ENCODE results near the gene TMEM82. TPM values are rescaled to one million over a fixed set of nuclear protein-coding genes. Genes with fewer than 3 reads are reported as not detected.

TMEM82 gene
- total RNA-seq, 2 donors from 2014 or later, result 0.46 to 3.2 TPM

DNA sequence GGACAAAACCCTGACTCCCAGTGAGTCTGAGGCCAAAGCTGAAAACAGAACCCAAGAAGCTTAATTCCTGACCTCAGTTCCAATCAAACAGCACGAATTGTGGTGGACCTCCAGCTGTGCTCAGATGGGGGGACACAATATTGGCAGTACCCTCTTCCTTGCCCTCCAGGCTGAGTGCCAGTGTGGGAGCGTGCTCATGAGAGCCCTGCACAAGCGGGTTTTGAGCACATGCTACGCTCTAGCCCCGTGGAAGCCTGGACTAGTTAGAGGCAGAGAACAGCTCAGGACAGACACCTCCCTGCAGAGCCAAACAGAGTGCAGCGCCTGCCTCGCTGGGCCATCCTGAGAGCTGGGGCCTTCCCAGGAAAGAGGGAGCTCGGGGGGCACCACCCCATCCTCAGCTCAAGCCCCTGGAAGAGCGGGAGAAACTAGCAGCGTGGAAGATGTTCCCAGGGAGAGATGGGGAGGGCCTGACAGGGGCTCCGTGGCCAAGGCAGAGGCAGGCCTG, 9.0 kb upstream of the TMEM82 start:
- Mint-ChIP-seq H3K4me1 (peaks cover 4% of the 10 kb centered on the region), H3K27me3 (ENCODE audit: insufficient read depth) (no peaks in the 10 kb centered on the region), H3K27ac (no peak overlapping the region), H3K4me3 (no peak overlapping the region), H3K36me3 (ENCODE audit: low read depth) (peaks cover 16% of the 10 kb centered on the region), H3K9me3 (no peaks in the 10 kb centered on the region)
- Histone ChIP-seq H3K4me1 (ENCODE audit: control insufficient read depth, insufficient read depth, low read length) (no peaks in the 10 kb centered on the region), H3K36me3 (ENCODE audit: control insufficient read depth, insufficient read depth, low read length) (peaks cover 10% of the 10 kb centered on the region), H3K27ac (ENCODE audit: low read depth, low read length) (no peak overlapping the region), H3K27me3 (ENCODE audit: control insufficient read depth, insufficient read depth, low read length, poor library complexity, severe bottlenecking) (no peaks in the 10 kb centered on the region), H3K9me3 (ENCODE audit: control insufficient read depth, low read length) (no peaks in the 10 kb centered on the region), H3K9ac (ENCODE audit: extremely low read depth, low read length, poor library complexity, severe bottlenecking) (no peak overlapping the region), H3K4me3 (ENCODE audit: low read length) (no peak overlapping the region)
- DNase-seq, result no peak
- TF ChIP-seq, protein P1, sequence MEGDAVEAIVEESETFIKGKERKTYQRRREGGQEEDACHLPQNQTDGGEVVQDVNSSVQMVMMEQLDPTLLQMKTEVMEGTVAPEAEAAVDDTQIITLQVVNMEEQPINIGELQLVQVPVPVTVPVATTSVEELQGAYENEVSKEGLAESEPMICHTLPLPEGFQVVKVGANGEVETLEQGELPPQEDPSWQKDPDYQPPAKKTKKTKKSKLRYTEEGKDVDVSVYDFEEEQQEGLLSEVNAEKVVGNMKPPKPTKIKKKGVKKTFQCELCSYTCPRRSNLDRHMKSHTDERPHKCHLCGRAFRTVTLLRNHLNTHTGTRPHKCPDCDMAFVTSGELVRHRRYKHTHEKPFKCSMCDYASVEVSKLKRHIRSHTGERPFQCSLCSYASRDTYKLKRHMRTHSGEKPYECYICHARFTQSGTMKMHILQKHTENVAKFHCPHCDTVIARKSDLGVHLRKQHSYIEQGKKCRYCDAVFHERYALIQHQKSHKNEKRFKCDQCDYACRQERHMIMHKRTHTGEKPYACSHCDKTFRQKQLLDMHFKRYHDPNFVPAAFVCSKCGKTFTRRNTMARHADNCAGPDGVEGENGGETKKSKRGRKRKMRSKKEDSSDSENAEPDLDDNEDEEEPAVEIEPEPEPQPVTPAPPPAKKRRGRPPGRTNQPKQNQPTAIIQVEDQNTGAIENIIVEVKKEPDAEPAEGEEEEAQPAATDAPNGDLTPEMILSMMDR (conservative IDR thresholded peaks at IDR 0.05), result no peak
- WGBS, 2 experiments (ENCODE audit: insufficient coverage in 1 of 2, insufficient read length in 1 of 2), result 94 to 100% methylated on average over 8 to 11 of the region's 11 CpGs

DNA sequence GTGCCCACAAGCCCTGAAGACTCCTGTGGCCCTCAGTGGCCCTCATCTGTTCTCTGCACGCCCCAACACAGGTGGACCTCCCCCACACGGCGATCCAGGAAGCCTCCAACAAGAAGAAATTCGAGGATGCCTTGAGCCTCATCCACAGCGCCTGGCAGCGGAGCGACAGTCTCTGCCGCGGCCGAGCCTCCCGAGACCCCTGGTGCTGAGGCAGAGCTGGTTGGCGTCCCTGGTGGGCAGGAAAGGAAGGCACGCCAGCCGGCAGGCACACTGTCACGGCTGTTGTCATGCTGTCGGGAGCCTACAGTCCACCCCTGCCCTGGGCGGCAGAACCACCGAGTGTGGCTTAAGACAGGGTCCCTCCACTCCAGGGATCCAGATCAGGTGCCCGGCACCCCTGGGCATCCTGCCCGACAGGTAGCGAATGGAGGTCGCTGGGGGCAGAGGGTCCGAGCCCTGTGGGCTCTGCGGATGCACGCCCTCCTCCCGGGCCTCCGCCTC, 8.5 kb upstream of the TMEM82 start:
- no peaks in the 10 kb centered on the region for H3K4me1 ChIP-seq (ENCODE audit: control insufficient read depth, insufficient read depth, low read length)
- peaks cover 4% of the 10 kb centered on the region for H3K4me1 Mint-ChIP-seq
- DNase-seq, result no peak
- WGBS, 2 experiments (ENCODE audit: insufficient coverage in 1 of 2, insufficient read length in 1 of 2), result 93 to 96% methylated on average over 21 to 27 of the region's 27 CpGs
- no peak overlapping the region for H3K9ac ChIP-seq (ENCODE audit: extremely low read depth, low read length, poor library complexity, severe bottlenecking)
- H3K36me3 ChIP-seq (ENCODE audit: control insufficient read depth, insufficient read depth, low read length), result peaks cover 8% of the 10 kb centered on the region
- no peaks in the 10 kb centered on the region for H3K27me3 ChIP-seq (ENCODE audit: control insufficient read depth, insufficient read depth, low read length, poor library complexity, severe bottlenecking)
- no peak overlapping the region for H3K4me3 Mint-ChIP-seq
- H3K9me3 ChIP-seq (ENCODE audit: control insufficient read depth, low read length), result no peaks in the 10 kb centered on the region
- peaks cover 13% of the 10 kb centered on the region for H3K36me3 Mint-ChIP-seq (ENCODE audit: low read depth)
- H3K4me3 ChIP-seq (ENCODE audit: low read length), result no peak overlapping the region
- no peak overlapping the region for H3K27ac ChIP-seq (ENCODE audit: low read depth, low read length)
- TF ChIP-seq, protein P1 (conservative IDR thresholded peaks at IDR 0.05), result no peak
- no peaks in the 10 kb centered on the region for H3K27me3 Mint-ChIP-seq (ENCODE audit: insufficient read depth)
- no peak overlapping the region for H3K27ac Mint-ChIP-seq
- no peaks in the 10 kb centered on the region for H3K9me3 Mint-ChIP-seq

DNA sequence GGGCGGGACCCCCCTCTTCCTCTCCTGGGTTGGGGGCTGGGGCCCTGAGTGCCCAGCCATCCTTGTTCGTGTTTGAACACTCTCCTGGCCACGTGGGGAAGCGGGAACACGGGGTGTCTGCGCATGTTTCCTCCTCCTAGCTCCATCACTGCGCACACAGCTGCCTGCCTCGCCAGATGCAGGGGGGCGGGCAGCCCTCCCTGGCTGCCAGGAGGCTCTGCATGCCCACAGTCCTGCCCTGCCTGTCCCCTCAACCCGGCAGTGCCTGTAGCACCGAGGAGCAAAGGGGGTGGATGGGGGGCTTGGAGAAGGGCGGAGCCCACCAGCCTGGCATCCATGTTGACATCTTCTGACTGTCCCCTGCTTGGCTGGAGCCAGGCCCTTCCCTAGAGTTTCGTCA, 8.0 kb upstream of the TMEM82 start:
- Histone ChIP-seq H3K36me3 (ENCODE audit: control insufficient read depth, insufficient read depth, low read length) (peaks cover 5% of the 10 kb centered on the region), H3K4me3 (ENCODE audit: low read length) (no peak overlapping the region), H3K27ac (ENCODE audit: low read depth, low read length) (peak overlapping the region; percentile 29), H3K9ac (ENCODE audit: extremely low read depth, low read length, poor library complexity, severe bottlenecking) (no peak overlapping the region), H3K27me3 (ENCODE audit: control insufficient read depth, insufficient read depth, low read length, poor library complexity, severe bottlenecking) (no peaks in the 10 kb centered on the region), H3K4me1 (ENCODE audit: control insufficient read depth, insufficient read depth, low read length) (no peaks in the 10 kb centered on the region), H3K9me3 (ENCODE audit: control insufficient read depth, low read length) (no peaks in the 10 kb centered on the region)
- no peak for DNase-seq
- Mint-ChIP-seq H3K4me3 (no peak overlapping the region), H3K27me3 (ENCODE audit: insufficient read depth) (no peaks in the 10 kb centered on the region), H3K9me3 (no peaks in the 10 kb centered on the region), H3K36me3 (ENCODE audit: low read depth) (peaks cover 10% of the 10 kb centered on the region), H3K4me1 (peaks cover 4% of the 10 kb centered on the region), H3K27ac (no peak overlapping the region)
- TF ChIP-seq, protein P1 (conservative IDR thresholded peaks at IDR 0.05), result no peak
- WGBS, 2 experiments (ENCODE audit: insufficient coverage in 1 of 2, insufficient read length in 1 of 2), result 92 to 96% methylated on average over 9 to 13 of the region's 13 CpGs

All from endodermal cell (in vitro differentiated cells).